NK-92 treated with Interleukin-12 subunit alpha and Interleukin-12 subunit beta, amount 100 ng/mL, for 24 hours (cell line): ENCODE data around the gene POMT1.
"Not testable (repeated sequence)": the region's sequence is repeated elsewhere in the genome, so short reads cannot be mapped to it uniquely, and the experiment has no call there.

Experiments
- DNase-seq: peaks from one replicate; lab custom pipeline; 2025; lab: John Stamatoyannopoulos, UW

Gene POMT1

GRCh38 chr9:131525643-131526565 lies 23.2 kb downstream of the POMT1 start:
- DNase-seq, result no peak

- no peak for DNase-seq
Observed at GRCh38 chr9:131528186-131528585, 25.5 kb downstream of the POMT1 start.

GRCh38 chr9:131528886-131529505 lies 26.3 kb downstream of the POMT1 start:
- no peak for DNase-seq

GRCh38 chr9:131529597-131530545 lies 27.2 kb downstream of the POMT1 start:
- no peak for DNase-seq

- DNase-seq, result no peak
Observed at GRCh38 chr9:131530546-131530919, 27.8 kb downstream of the POMT1 start.

- DNase-seq, result peak; percentile 34
Observed at GRCh38 chr9:131530920-131531832, 28.5 kb downstream of the POMT1 start, which contains the start of gene UCK1. Gene UCK1 (minus strand): TSS chr9:131531263. CDS start chr9:131531174, 89 bp downstream.

GRCh38 chr9:131534721-131535237 lies 32.1 kb downstream of the POMT1 start:
- no peak for DNase-seq

GRCh38 chr9:131537946-131538345 lies 35.2 kb downstream of the POMT1 start:
- DNase-seq, result no peak

- DNase-seq, result no peak
Observed at GRCh38 chr9:131539223-131539923, 36.7 kb downstream of the POMT1 start.

GRCh38 chr9:131543141-131543540 lies 40.4 kb downstream of the POMT1 start:
- no peak for DNase-seq

GRCh38 chr9:131545003-131545785 lies 42.5 kb downstream of the POMT1 start, which contains the start of gene PRRT1B:
Gene PRRT1B (plus strand): TSS chr9:131545523. CDS start chr9:131545616, 93 bp downstream.
- DNase-seq, result no peak

- DNase-seq, result no peak
Observed at GRCh38 chr9:131545786-131546335, 43.1 kb downstream of the POMT1 start.

- no peak for DNase-seq
Observed at GRCh38 chr9:131546336-131547084, 43.8 kb downstream of the POMT1 start.

- not testable (repeated sequence) for DNase-seq
Observed at GRCh38 chr9:131549186-131549585, 46.5 kb downstream of the POMT1 start.

- not testable (repeated sequence) for DNase-seq
Observed at GRCh38 chr9:131550465-131550864, 47.7 kb downstream of the POMT1 start.

- no peak for DNase-seq
Observed at GRCh38 chr9:131552030-131552429, 49.3 kb downstream of the POMT1 start.

- no peak for DNase-seq
Observed at GRCh38 chr9:131554087-131554842, 51.5 kb downstream of the POMT1 start.
